Peyer's patch (tissue), 4 donors: Measurements from ENCODE around the gene NDUFS7. TPM values are rescaled to one million over a fixed set of nuclear protein-coding genes. Genes with fewer than 3 reads are reported as not detected.

Experiments
- DNase-seq, 3 donors: peaks; one replicate each; pipeline ENCODE4 v3.0.0-alpha.2; 2017 to 2019
- H3K27ac ChIP-seq, 4 donors: fragments of 200-600 bp; sonication (generic); one replicate each; pipeline ENCODE4 v1.5.1; 2016 to 2019
- H3K27me3 ChIP-seq, 2 donors: fragments of 200-600 bp; sonication (generic); one replicate each; pipeline ENCODE4 v1.5.1; 2019
- H3K36me3 ChIP-seq, 3 donors: fragments of 200-600 bp; sonication (generic); one replicate each; pipeline ENCODE4 v1.5.1; 2016 to 2019
- H3K4me1 ChIP-seq, 4 donors: fragments of 200-600 bp; sonication (generic); one replicate each; pipeline ENCODE4 v1.5.1; 2016 to 2019
- H3K4me3 ChIP-seq, 4 donors: fragments of 200-600 bp; sonication (generic); 1 replicate in 3 of 4; 2 replicates in 1 of 4; pipeline ENCODE4 v1.5.1; 2016 to 2019; ENCODE audit warnings: mild to moderate bottlenecking in 1 of 4
- H3K9me3 ChIP-seq, 4 donors: fragments of 200-600 bp; sonication (generic); one replicate each; pipeline ENCODE4 v1.5.1; 2016 to 2019; ENCODE audit warnings: mild to moderate bottlenecking in 1 of 4
- CTCF ChIP-seq, 6 experiments: fragments of 450-650 bp in 4 of 6; fragments of 200-600 bp in 2 of 6; sonication (generic) in 1 of 6; IDR thresholded peaks; one replicate each; pipeline ENCODE4 v1.5.1; 2017 to 2019; ENCODE audit warnings: antibody characterized with exemption in 6 of 6, mild to moderate bottlenecking in 3 of 6, moderate library complexity in 1 of 6
- POLR2A ChIP-seq, 2 donors: fragments of 450-650 bp; IDR thresholded peaks; one replicate each; pipeline ENCODE4 v1.5.1; 2017; ENCODE audit warnings: antibody characterized with exemption in 2 of 2, mild to moderate bottlenecking in 2 of 2, moderate library complexity in 2 of 2
- total RNA-seq, 4 donors: library from RNA; depleted of rRNA; stranded (reverse); fragments of >200 nt; gene quantifications; one replicate each; pipeline ENCODE4 v1.1.0, GENCODE V29; 2016

NDUFS7 gene
- total RNA-seq, 4 donors from 2014 or later, result 99.9 to 165 (median 156) TPM

GRCh38 chr19:1394252-1395193, 10.8 kb downstream of the NDUFS7 start:
- TF ChIP-seq CTCF (IDR thresholded peaks at IDR 0.05) (no peak), POLR2A (IDR thresholded peaks at IDR 0.05) (no peak)
- Histone ChIP-seq H3K4me1 (peaks cover 0 to 24% (median 0%) of the 10 kb centered on the region in 4 donors), H3K4me3 (no peak overlapping the region), H3K9me3 (no peaks in the 10 kb centered on the region), H3K27me3 (no peaks in the 10 kb centered on the region), H3K36me3 (peaks cover 0 to 54% (median 0%) of the 10 kb centered on the region in 3 donors), H3K27ac (no peak overlapping the region)
- no peak for DNase-seq

GRCh38 chr19:1395194-1396018, 11.7 kb downstream of the NDUFS7 start:
- no peak for TF ChIP-seq POLR2A (IDR thresholded peaks at IDR 0.05)
- no peak for TF ChIP-seq CTCF (IDR thresholded peaks at IDR 0.05)
- Histone ChIP-seq H3K4me1 (peaks cover 0 to 30% (median 2%) of the 10 kb centered on the region in 4 donors), H3K4me3 (no peak overlapping the region), H3K9me3 (no peaks in the 10 kb centered on the region), H3K36me3 (peaks cover 0 to 47% (median 0%) of the 10 kb centered on the region in 3 donors), H3K27me3 (no peaks in the 10 kb centered on the region), H3K27ac (no peak overlapping the region)
- DNase-seq, result no peak

GRCh38 chr19:1396019-1396767, 12.5 kb downstream of the NDUFS7 start:
- H3K27ac ChIP-seq, result no peak overlapping the region
- no peak overlapping the region for H3K4me3 ChIP-seq
- no peak for TF ChIP-seq CTCF (IDR thresholded peaks at IDR 0.05)
- no peak for TF ChIP-seq POLR2A (IDR thresholded peaks at IDR 0.05)
- H3K4me1 ChIP-seq, result peaks cover 4 to 38% (median 8%) of the 10 kb centered on the region in 4 donors
- H3K9me3 ChIP-seq, result no peaks in the 10 kb centered on the region
- no peaks in the 10 kb centered on the region for H3K27me3 ChIP-seq
- no peak for DNase-seq
- H3K36me3 ChIP-seq, result peaks cover 0 to 39% (median 0%) of the 10 kb centered on the region in 3 donors

- no peak for DNase-seq
- Histone ChIP-seq H3K27me3 (no peaks in the 10 kb centered on the region), H3K36me3 (peaks cover 0 to 30% (median 0%) of the 10 kb centered on the region in 3 donors), H3K4me1 (peaks cover 4 to 46% (median 11%) of the 10 kb centered on the region in 4 donors), H3K4me3 (no peak overlapping the region), H3K9me3 (no peaks in the 10 kb centered on the region), H3K27ac (no peak overlapping the region)
- TF ChIP-seq CTCF (IDR thresholded peaks at IDR 0.05) (peak in 2 of 6 experiments; percentile 8 to 22), POLR2A (IDR thresholded peaks at IDR 0.05) (no peak)
Observed at GRCh38 chr19:1396768-1397679, 13.3 kb downstream of the NDUFS7 start.
